HepG2 (cell line): ENCODE results near the gene TPRG1. TPM values are rescaled to one million over a fixed set of nuclear protein-coding genes. Genes with fewer than 3 reads are reported as not detected.

Experiments used
- ATAC-seq: fragments of 200-7000 bp; cut with Tn5 transposase; 3 replicates; pipeline ENCODE4 v1.9.1; 2020; ENCODE audit warnings: mild to moderate bottlenecking, moderate library complexity
- BruUV-seq: library from RNA; stranded (reverse); fragments of 400-500 nt; replicated peaks from 2 replicates; lab custom pipeline; 2021; lab: Mats Ljungman, UMichigan
- CTCF ChIA-PET: fragments of 300-600 bp; formaldehyde crosslinking; extraction: SDS; loops from one replicate; lab custom pipeline; 2021; ENCODE audit warnings: low total read pairs, inconsistent platforms, low intra/inter-chr PET ratio; lab: Yijun Ruan, JAX
- POLR2A ChIA-PET: fragments of 350-600 bp; sonication (Branson Sonifier 250); formaldehyde crosslinking; loops from one replicate; lab custom pipeline; 2020; ENCODE audit warnings: antibody characterized with exemption, inconsistent platforms; lab: Yijun Ruan, JAX
- DNase-seq: peaks from one replicate; pipeline ENCODE4 v3.0.0-alpha.2; 2015; ENCODE audit warnings: low spot score
- FAIRE-seq: peaks from 3 replicates; lab custom pipeline; 2011; peaks lifted over from hg19 to GRCh38; lab: Jason Lieb, UNC
- H2AFZ ChIP-seq: one replicate; pipeline ENCODE4 v1.6.1; 2011; ENCODE audit warnings: low read length, inconsistent platforms
- H3K27ac ChIP-seq: fragments of 300-600 bp; 3 replicates; pipeline ENCODE4 v1.8.0; 2011; ENCODE audit warnings: mixed run types, mild to moderate bottlenecking, mixed read lengths, low read length, inconsistent platforms; ENCODE audit not compliant: insufficient read depth; ENCODE audit errors: extremely low read length
- H3K27me3 ChIP-seq, 2 experiments: fragments of 200-600 bp in 1 of 2; 2 replicates in 1 of 2; 3 replicates in 1 of 2; pipeline versions ENCODE4 v1.6.0 to v1.8.0; 2011; ENCODE audit warnings: low read length in 2 of 2, mild to moderate bottlenecking in 2 of 2, moderate library complexity in 2 of 2, inconsistent platforms in 1 of 2; ENCODE audit not compliant: insufficient read depth in 2 of 2, control insufficient read depth in 1 of 2
- H3K36me3 ChIP-seq, 2 experiments: fragments of 200-600 bp in 1 of 2; replicated peaks in 1 of 2; 2 replicates in 1 of 2; 3 replicates in 1 of 2; pipeline versions ENCODE4 v1.5.1 to v1.8.0; 2011; ENCODE audit warnings: low read length in 2 of 2, inconsistent platforms in 1 of 2; ENCODE audit not compliant: insufficient read depth in 2 of 2, control insufficient read depth in 1 of 2
- H3K4me1 ChIP-seq: 2 replicates; pipeline ENCODE4 v1.5.1; 2012; ENCODE audit warnings: low read length, inconsistent platforms; ENCODE audit not compliant: insufficient read depth
- H3K4me2 ChIP-seq: 2 replicates; pipeline ENCODE4 v1.6.0; 2011; ENCODE audit warnings: low read depth, low read length, inconsistent platforms
- H3K4me3 ChIP-seq, 3 experiments: fragments of 200-600 bp in 1 of 3; sonication (generic), shearing (Covaris generic) in 1 of 3; replicated peaks in 1 of 3; 2 replicates each; pipeline ENCODE4 v1.5.1; 2011 to 2016; ENCODE audit warnings: low read length in 3 of 3, inconsistent platforms in 2 of 3, low read depth in 2 of 3, mild to moderate bottlenecking in 2 of 3, control low read depth in 1 of 3, mixed read lengths in 1 of 3; ENCODE audit not compliant: insufficient read depth in 1 of 3
- H3K79me2 ChIP-seq: one replicate; pipeline ENCODE4 v1.6.1; 2011; ENCODE audit warnings: low read length, inconsistent platforms; ENCODE audit not compliant: insufficient read depth
- H3K9ac ChIP-seq: 2 replicates; pipeline ENCODE4 v1.6.0; 2011; ENCODE audit warnings: mild to moderate bottlenecking, low read depth, low read length, inconsistent platforms; ENCODE audit not compliant: insufficient read depth
- H3K9me3 ChIP-seq: 2 replicates; pipeline ENCODE4 v1.5.1; 2012; ENCODE audit warnings: mild to moderate bottlenecking, low read length
- H4K20me1 ChIP-seq: 2 replicates; pipeline ENCODE4 v1.6.0; 2011; ENCODE audit warnings: inconsistent platforms, mild to moderate bottlenecking, low read length, moderate library complexity; ENCODE audit not compliant: insufficient read depth
- ARNT ChIP-seq: fragments of 450-650 bp; IDR thresholded peaks from 2 replicates; pipeline ENCODE4 v1.6.1; 2017
- ATF7 ChIP-seq, 2 experiments: fragments of 450-650 bp in 1 of 2; sonication (generic) in 1 of 2; formaldehyde crosslinking in 1 of 2; IDR thresholded peaks; 2 replicates each; pipeline versions ENCODE4 v1.4.0 to v1.6.1; 2016 to 2020; ENCODE audit warnings: antibody characterized with exemption in 1 of 2, mild to moderate bottlenecking in 1 of 2, missing genetic modification reagents in 1 of 2
- FOSL1 ChIP-seq: sonication (generic); formaldehyde crosslinking; IDR thresholded peaks from 2 replicates; pipeline ENCODE4 v1.9.0; 2021; ENCODE audit warnings: missing genetic modification reagents, borderline replicate concordance
- HNRNPUL1 ChIP-seq: fragments of 200-400 bp; formaldehyde crosslinking; IDR thresholded peaks from 2 replicates; pipeline ENCODE4 v1.6.1; 2017; ENCODE audit warnings: low read depth, mild to moderate bottlenecking, low read length, moderate library complexity
- MIER3 ChIP-seq: IDR thresholded peaks from 2 replicates; pipeline ENCODE4 v1.6.1; 2016; ENCODE audit warnings: missing compliant biosample characterization, borderline replicate concordance
- RFX5 ChIP-seq: IDR thresholded peaks from 2 replicates; pipeline ENCODE4 v1.6.1; 2011; ENCODE audit warnings: low read depth, low read length, improper control_type of control experiment
- SNRNP70 ChIP-seq: fragments of 200-400 bp; formaldehyde crosslinking; IDR thresholded peaks from 2 replicates; pipeline ENCODE4 v1.6.1; 2017; ENCODE audit warnings: mild to moderate bottlenecking, low read depth, low read length, moderate library complexity
- TCF7 ChIP-seq: sonication (generic); IDR thresholded peaks from 2 replicates; pipeline ENCODE4 v1.6.1; 2016; ENCODE audit warnings: antibody characterized with exemption, low read depth
- TCF7L2 ChIP-seq: IDR thresholded peaks from 2 replicates; pipeline ENCODE4 v1.6.1; 2011; ENCODE audit warnings: mild to moderate bottlenecking, low read depth, low read length, moderate library complexity
- XBP1 ChIP-seq: sonication (generic); formaldehyde crosslinking; IDR thresholded peaks from 2 replicates; pipeline ENCODE4 v1.5.0; 2020; ENCODE audit warnings: missing genetic modification reagents
- ZKSCAN8 ChIP-seq: IDR thresholded peaks from 2 replicates; pipeline ENCODE4 v1.6.1; 2016; ENCODE audit warnings: borderline replicate concordance, missing genetic modification reagents, missing compliant biosample characterization
- WGBS: methylation state at CpG from one replicate; pipeline ENCODE4 v1.1.6; 2017; ENCODE audit warnings: low lambda C conversion rate; 5-methylcytosine and 5-hydroxymethylcytosine counted together
- in situ Hi-C: cut with HindIII; loops from 2 replicates; pipeline ENCODE4 v1.10.0; 2017; ENCODE audit warnings: low pct_unique_long_range_greater_than_20kb; ENCODE audit not compliant: extremely low pct_ligation_motif_present
- intact Hi-C: fragments of 100-400 bp; cut with micrococcal nuclease; formaldehyde crosslinking; loops from one replicate; pipeline ENCODE4 v1.10.0; 2022; ENCODE audit not compliant: unreplicated experiment
- polyA plus RNA-seq, 8 experiments: library from polyadenylated mRNA; depleted of rRNA in 3 of 8; stranded (reverse) in 7 of 8; unstranded in 1 of 8; fragments of >200 nt; fragmentation: Illumina TruSeq in 4 of 8; extraction: Trizol in 4 of 8; gene quantifications; 2 replicates each; pipeline versions ENCODE4 v1.2.1 to v1.2.3, GENCODE V29; 2011 to 2016; ENCODE audit warnings: low read depth in 4 of 8, missing spikeins in 1 of 8, mixed read lengths in 1 of 8; ENCODE audit not compliant: insufficient read depth in 1 of 8
- total RNA-seq, 5 experiments: library from RNA; depleted of rRNA; stranded (reverse); fragments of >200 nt; fragmentation: Illumina TruSeq; extraction: Trizol; gene quantifications; 2 replicates each; pipeline ENCODE4 v1.2.3, GENCODE V29; 2016; ENCODE audit warnings: low read depth in 1 of 5
- TF ChIP-seq, protein P1 (sequence below): IDR thresholded peaks from 2 replicates; pipeline ENCODE4 v1.6.1; 2016; ENCODE audit warnings: mild to moderate bottlenecking, missing biosample characterization, missing genetic modification reagents
- TF ChIP-seq, protein P2 (sequence below), 2 experiments: sonication (generic) in 1 of 2; formaldehyde crosslinking in 1 of 2; IDR thresholded peaks; 2 replicates each; pipeline versions ENCODE4 v1.4.0 to v1.6.1; 2018 to 2020; ENCODE audit warnings: missing genetic modification reagents in 2 of 2, borderline replicate concordance in 1 of 2, low read depth in 1 of 2, mild to moderate bottlenecking in 1 of 2, missing biosample characterization in 1 of 2
- TF ChIP-seq, protein P3 (sequence below): sonication (generic); formaldehyde crosslinking; IDR thresholded peaks from 2 replicates; pipeline ENCODE4 v1.4.0; 2020; ENCODE audit warnings: missing genetic modification reagents; ENCODE audit errors: not compliant biosample characterization
- TF ChIP-seq, protein P4 (sequence below): sonication (generic); formaldehyde crosslinking; IDR thresholded peaks from 2 replicates; pipeline ENCODE4 v1.4.0; 2020; ENCODE audit warnings: missing genetic modification reagents, mild to moderate bottlenecking, borderline replicate concordance

Gene TPRG1
- total and polyA plus RNA-seq, 2 of the 13 experiments (the other 11 are each of a cell fraction or from before 2014, with no cell fraction given), result 0.17 TPM; not detected in 1

DNA sequence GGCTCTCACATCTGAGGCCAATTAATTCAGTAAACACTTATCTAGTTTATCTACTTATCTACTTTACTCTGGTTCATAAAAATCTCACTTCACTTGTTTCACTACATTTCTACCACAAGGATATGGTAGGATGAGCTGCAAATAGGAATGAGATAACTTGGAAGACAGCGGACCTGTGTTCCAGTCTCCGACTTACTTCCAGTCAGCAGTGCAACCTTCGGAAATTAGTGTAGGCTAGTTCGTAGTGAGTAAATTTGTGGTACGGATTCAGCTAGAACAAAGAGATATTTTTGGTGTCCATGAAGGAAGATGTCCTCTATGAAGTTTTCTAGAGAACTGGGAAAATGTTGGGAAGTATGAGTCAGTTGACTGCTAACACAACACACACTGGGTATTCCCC lies 66.3 kb downstream of the TPRG1 start:
- Histone ChIP-seq H3K9ac (no peak overlapping the region), H3K79me2 (no peaks in the 10 kb centered on the region), H3K4me1 (no peaks in the 10 kb centered on the region), H4K20me1 (no peaks in the 10 kb centered on the region), H3K27ac (no peak overlapping the region), H3K27me3 (no peaks in the 10 kb centered on the region; a peak in 1 of 5 replicates), H3K4me3 (no peak overlapping the region), H3K36me3 (no peaks in the 10 kb centered on the region), H3K4me2 (no peak overlapping the region), H2AFZ (no peak overlapping the region), H3K9me3 (no peaks in the 10 kb centered on the region)
- CTCF ChIA-PET, result no interaction called here
- FAIRE-seq, result no peak
- BruUV-seq, result no TSS peak
- TF ChIP-seq TCF7L2 (no peak), TCF7 (no peak), XBP1 (no peak), MIER3 (CRISPR knock-in tag) (no peak), ATF7 (IDR thresholded peaks at IDR 0.05) (no peak), ATF7 (CRISPR knock-in tag; IDR thresholded peaks at IDR 0.05) (no peak), ARNT (no peak), ZKSCAN8 (CRISPR knock-in tag) (no peak), HNRNPUL1 (no peak), RFX5 (no peak), SNRNP70 (no peak), FOSL1 (no peak)
- TF ChIP-seq, protein P1, sequence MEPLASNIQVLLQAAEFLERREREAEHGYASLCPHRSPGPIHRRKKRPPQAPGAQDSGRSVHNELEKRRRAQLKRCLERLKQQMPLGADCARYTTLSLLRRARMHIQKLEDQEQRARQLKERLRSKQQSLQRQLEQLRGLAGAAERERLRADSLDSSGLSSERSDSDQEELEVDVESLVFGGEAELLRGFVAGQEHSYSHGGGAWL (CRISPR knock-in tag), result no peak
- TF ChIP-seq, protein P2, sequence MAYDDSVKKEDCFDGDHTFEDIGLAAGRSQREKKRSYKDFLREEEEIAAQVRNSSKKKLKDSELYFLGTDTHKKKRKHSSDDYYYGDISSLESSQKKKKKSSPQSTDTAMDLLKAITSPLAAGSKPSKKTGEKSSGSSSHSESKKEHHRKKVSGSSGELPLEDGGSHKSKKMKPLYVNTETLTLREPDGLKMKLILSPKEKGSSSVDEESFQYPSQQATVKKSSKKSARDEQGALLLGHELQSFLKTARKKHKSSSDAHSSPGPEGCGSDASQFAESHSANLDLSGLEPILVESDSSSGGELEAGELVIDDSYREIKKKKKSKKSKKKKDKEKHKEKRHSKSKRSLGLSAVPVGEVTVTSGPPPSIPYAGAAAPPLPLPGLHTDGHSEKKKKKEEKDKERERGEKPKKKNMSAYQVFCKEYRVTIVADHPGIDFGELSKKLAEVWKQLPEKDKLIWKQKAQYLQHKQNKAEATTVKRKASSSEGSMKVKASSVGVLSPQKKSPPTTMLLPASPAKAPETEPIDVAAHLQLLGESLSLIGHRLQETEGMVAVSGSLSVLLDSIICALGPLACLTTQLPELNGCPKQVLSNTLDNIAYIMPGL (CRISPR knock-in tag; IDR thresholded peaks at IDR 0.05; ENCODE audit: borderline replicate concordance in 1 of 2, low read depth in 1 of 2), result no peak
- TF ChIP-seq, protein P3, sequence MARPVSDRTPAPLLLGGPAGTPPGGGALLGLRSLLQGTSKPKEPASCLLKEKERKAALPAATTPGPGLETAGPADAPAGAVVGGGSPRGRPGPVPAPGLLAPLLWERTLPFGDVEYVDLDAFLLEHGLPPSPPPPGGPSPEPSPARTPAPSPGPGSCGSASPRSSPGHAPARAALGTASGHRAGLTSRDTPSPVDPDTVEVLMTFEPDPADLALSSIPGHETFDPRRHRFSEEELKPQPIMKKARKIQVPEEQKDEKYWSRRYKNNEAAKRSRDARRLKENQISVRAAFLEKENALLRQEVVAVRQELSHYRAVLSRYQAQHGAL (CRISPR knock-in tag), result no peak
- TF ChIP-seq, protein P4, sequence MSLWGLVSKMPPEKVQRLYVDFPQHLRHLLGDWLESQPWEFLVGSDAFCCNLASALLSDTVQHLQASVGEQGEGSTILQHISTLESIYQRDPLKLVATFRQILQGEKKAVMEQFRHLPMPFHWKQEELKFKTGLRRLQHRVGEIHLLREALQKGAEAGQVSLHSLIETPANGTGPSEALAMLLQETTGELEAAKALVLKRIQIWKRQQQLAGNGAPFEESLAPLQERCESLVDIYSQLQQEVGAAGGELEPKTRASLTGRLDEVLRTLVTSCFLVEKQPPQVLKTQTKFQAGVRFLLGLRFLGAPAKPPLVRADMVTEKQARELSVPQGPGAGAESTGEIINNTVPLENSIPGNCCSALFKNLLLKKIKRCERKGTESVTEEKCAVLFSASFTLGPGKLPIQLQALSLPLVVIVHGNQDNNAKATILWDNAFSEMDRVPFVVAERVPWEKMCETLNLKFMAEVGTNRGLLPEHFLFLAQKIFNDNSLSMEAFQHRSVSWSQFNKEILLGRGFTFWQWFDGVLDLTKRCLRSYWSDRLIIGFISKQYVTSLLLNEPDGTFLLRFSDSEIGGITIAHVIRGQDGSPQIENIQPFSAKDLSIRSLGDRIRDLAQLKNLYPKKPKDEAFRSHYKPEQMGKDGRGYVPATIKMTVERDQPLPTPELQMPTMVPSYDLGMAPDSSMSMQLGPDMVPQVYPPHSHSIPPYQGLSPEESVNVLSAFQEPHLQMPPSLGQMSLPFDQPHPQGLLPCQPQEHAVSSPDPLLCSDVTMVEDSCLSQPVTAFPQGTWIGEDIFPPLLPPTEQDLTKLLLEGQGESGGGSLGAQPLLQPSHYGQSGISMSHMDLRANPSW (CRISPR knock-in tag), result no peak
- 50% methylated on average over 5 of the region's 5 CpGs for WGBS
- no peak for DNase-seq
- POLR2A ChIA-PET, result no interaction called here
- no peak for ATAC-seq
- in situ Hi-C loops, result no loop called here
- intact Hi-C loops, result no loop called here
